Adrenal gland (tissue), 5 donors: ENCODE data around the gene PPP2R5C.

Experiments used
- POLR2A ChIP-seq, 2 donors: fragments of 450-650 bp; IDR thresholded peaks; one replicate each; pipeline ENCODE4 v1.6.1; 2017; ENCODE audit warnings: antibody characterized with exemption in 2 of 2, mild to moderate bottlenecking in 2 of 2, moderate library complexity in 1 of 2
- TF ChIP-seq, protein P1 (sequence below), 6 experiments: fragments of 450-650 bp in 4 of 6; fragments of 200-600 bp in 2 of 6; sonication (generic) in 1 of 6; IDR thresholded peaks; 1 replicate in 5 of 6; 2 replicates in 1 of 6; pipeline versions ENCODE4 v1.5.1 to v1.8.0; 2016 to 2021; ENCODE audit warnings: antibody characterized with exemption in 6 of 6, mild to moderate bottlenecking in 2 of 6, moderate library complexity in 1 of 6
- donor health status: DM: no; HTN: no; CAD: no.

GRCh38 chr14:101783260-101784016, 21.9 kb downstream of the PPP2R5C start:
- no peak for TF ChIP-seq POLR2A (IDR thresholded peaks at IDR 0.05)
- TF ChIP-seq, protein P1, sequence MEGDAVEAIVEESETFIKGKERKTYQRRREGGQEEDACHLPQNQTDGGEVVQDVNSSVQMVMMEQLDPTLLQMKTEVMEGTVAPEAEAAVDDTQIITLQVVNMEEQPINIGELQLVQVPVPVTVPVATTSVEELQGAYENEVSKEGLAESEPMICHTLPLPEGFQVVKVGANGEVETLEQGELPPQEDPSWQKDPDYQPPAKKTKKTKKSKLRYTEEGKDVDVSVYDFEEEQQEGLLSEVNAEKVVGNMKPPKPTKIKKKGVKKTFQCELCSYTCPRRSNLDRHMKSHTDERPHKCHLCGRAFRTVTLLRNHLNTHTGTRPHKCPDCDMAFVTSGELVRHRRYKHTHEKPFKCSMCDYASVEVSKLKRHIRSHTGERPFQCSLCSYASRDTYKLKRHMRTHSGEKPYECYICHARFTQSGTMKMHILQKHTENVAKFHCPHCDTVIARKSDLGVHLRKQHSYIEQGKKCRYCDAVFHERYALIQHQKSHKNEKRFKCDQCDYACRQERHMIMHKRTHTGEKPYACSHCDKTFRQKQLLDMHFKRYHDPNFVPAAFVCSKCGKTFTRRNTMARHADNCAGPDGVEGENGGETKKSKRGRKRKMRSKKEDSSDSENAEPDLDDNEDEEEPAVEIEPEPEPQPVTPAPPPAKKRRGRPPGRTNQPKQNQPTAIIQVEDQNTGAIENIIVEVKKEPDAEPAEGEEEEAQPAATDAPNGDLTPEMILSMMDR (IDR thresholded peaks at IDR 0.05) = no peak
